NOMO-1 treated with DMSO at 0.1 percent for 48 hours (cell line): ENCODE measurements around the gene FGF14.

Source experiments
- DNase-seq: peaks from one replicate; lab custom pipeline; 2025; ENCODE audit not compliant: unreplicated experiment; lab: John Stamatoyannopoulos, UW

The FGF14 gene

DNA sequence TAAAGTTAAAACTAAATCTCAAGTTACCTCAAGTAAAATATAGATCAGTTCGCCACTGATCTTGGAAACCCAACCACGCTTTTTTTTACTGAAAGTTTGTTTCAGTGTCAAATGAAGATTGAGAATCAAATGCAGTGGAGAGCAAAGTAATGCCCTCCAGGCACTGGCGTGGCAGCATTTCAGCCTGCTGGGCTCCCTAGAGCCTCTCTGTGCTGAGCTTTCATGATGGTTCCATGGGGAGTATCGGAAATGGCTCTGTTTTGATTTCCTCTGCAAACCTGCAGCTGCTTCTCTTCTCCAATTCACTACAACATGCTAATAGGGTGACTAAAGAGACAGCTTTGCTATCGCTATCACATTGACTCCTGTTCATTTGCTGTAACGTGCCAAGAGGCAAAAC is 141.6 kb downstream of the FGF14 start:
- no peak for DNase-seq

- DNase-seq, result no peak
Measured at GRCh38 chr13:102255409-102255808, 146.4 kb downstream of the FGF14 start.

DNA sequence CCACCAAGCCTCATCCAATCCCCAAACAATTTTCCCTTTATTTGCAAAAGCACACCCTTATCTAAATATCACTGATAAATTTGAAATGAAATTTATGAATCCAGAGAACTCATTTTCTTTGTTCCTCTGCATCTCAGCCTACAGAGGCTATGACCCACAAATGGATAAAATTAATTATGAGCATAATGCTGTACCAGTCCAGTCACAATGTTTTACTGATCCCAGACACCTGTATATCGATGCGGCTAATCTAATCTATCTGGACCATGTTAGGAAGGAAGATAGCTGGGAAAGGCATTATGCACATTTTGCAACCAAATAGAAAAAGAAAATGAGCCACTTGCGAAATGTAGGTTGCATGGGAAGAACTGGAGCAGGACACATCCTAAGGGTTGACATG is 150.0 kb downstream of the FGF14 start:
- DNase-seq, result no peak

- no peak for DNase-seq
Measured at GRCh38 chr13:102250448-102250847, 151.4 kb downstream of the FGF14 start.

GRCh38 chr13:102244607-102245227 is 157.1 kb downstream of the FGF14 start:
- no peak for DNase-seq

- DNase-seq, result no peak
Measured at GRCh38 chr13:102240110-102240509, 161.7 kb downstream of the FGF14 start.

DNA sequence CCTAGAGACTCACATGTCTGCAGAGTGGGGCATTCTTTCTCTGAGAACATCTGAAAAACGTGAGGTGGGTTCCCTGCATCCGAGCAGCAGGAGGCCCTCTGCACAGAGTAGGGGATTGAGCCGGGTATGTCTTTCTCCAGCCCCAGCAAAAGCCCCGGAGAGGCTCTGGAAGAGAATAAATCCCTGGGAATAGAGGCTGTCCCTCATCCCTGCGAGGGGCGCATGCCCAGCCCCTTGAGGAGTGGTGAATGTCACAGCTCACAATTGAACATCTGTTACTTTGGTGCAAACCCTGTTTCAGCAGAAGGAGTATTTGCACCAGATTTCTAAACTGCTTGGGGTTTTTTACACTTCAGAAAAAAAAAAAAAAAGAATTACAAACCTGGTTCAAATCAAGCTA is 164.6 kb downstream of the FGF14 start:
- no peak for DNase-seq

GRCh38 chr13:102236830-102237229 is 165.0 kb downstream of the FGF14 start:
- DNase-seq, result no peak

- no peak for DNase-seq
Measured at GRCh38 chr13:102236341-102236740, 165.5 kb downstream of the FGF14 start.

DNA sequence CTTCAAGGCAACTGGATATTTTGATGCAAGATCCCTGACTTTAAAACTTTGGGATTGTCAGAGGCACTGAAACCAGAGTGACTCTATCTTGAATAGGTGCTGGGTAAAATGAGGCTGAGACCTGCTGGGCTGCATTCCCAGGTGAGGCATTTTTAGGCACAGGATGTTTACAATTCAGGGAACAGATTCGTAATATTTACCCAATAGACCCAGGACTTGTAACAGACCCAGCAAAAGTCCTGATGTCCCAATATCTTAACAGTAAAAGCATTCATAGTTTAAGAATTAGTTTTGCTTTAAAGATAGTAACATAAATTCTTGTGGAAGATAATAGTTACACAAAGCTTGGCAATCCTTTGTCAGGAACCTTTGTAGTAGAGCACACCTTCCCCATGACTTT is 166.2 kb downstream of the FGF14 start:
- no peak for DNase-seq

DNA sequence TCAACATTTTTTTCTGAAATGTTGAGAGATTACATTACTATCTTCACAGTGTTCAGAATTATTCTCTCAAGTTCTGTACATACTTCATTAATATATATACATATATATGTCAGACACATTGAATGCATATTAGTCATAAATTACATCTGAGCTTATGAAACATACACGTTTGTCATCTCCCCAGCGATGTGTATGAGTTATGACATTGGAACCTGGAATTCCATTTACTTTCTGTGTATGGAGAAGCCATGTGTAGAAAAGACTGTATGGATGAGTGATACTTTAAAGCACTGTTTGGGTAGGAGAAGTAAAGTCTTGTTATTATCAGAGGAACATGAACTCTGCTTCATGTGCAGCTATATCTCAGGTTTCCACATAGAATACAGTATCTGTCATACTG is 167.2 kb downstream of the FGF14 start:
- DNase-seq, result no peak

- DNase-seq, result no peak
Measured at GRCh38 chr13:102233566-102234208, 168.2 kb downstream of the FGF14 start.

DNA sequence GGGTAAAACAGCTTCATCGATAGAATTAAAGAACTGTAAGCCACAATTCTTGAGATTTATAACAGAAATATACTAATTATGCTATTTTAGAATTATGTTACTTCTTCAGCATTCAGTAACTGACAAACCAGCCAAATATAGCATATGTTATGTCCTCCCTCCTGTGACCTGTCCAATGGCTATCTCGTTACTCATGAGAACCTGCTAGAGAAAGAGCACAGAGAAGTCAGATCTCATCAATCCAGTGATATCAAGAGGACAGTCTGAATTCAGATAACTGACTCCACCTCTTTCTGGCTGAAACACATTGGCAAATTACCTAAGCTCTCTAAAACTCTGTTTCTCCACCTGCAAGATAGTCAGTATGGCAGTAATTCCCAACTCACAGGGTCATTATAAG is 170.4 kb downstream of the FGF14 start:
- DNase-seq, result no peak

DNA sequence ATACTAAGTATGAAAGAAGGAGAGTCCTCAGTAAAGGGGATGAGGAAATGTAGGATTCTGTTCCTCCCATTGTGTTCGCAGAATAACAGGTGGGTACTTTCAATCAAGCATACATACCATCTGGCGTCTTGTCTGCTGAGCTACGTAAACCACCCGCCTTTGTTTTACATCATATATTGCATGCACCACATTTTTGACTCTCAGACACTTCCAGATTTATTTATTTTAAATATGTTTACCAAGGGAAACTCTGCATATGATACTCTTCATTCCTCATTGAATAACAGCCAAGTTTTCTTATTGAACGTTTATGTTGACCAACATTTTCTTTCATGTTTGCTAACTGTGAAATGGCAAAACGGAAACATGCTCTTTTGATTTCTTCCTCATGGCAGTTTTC is 174.1 kb downstream of the FGF14 start:
- DNase-seq, result no peak

DNA sequence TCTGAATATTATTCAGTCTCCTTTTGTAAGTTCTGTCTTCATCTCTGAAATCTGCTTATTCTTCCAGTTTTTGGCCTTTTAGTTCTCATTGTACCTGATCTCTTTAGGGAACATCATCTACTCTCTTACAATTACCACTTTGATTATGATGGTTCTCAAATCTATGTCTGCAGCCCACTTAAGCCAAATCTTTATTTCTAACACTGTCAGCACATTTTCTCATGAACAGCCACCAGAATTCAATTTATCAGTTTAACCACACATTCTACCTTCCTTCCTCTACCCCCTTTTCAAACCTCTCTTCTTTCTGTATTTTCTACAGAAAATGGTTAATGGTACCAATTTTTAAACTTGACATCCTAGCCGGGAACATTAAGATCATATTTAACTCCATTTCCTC is 175.3 kb downstream of the FGF14 start:
- no peak for DNase-seq

DNA sequence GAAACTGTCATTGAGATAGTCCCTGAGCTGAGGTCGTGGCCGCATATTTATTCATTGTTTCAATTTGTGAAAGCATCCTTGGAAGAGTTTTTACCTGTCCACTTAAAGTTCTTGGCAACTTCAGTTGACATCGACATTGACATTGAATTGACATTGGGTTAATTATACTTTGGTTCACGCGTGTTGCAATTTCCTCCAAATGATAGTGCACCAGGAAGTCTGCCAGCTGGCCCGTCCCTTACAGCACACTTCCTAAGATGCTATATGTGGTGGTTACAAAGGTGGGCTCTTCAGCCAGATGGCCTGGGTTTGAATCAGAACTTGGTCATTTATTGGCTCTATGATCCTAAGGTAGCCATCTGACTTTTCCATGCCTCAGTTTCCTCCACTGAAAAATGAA is 176.0 kb downstream of the FGF14 start:
- DNase-seq, result no peak

DNA sequence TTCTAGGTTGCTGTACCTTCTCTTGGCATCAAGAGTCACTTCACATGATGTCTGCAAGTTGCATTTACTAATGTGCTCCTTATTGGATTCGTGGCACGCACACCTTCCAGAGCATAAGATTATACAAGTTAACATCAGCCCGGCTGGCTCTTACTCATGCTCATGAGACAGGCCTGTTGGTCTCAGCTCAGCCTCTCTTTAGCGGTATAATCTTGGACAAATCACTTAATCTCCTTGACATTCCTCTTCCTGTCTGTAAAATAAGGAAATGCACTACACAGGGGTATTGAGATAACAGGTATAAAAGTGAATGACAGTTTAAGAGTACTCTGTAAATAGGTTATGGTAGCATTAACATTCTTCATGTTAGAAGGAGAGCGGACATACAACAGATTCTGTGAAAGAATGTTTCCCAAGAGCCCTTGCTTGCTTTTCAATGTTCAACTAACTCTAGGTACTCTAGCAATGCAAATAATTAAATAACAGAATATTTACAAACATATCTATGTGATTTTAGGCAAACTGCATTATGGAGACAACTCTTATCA is 181.1 kb downstream of the FGF14 start:
- no peak for DNase-seq

GRCh38 chr13:102214956-102215355 is 186.9 kb downstream of the FGF14 start:
- no peak for DNase-seq

DNA sequence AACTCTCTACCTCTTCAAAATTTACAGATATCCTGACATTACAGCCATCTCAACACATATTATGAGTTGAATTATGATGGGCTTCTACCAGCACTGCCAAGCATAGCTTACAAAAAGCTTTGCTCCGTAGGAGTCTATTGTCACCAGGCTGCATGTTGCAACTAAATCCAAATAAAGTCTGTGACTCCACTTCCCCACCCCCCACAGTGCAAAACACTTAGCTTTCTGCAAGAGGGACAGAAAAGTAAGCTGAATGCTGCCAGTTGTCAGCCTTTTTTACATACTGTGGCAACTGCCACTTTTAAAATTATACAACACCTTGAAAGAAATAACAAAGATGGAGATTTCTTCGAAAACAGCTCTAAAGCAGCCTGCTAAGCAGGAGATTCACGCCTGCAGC is 189.1 kb downstream of the FGF14 start:
- no peak for DNase-seq

DNA sequence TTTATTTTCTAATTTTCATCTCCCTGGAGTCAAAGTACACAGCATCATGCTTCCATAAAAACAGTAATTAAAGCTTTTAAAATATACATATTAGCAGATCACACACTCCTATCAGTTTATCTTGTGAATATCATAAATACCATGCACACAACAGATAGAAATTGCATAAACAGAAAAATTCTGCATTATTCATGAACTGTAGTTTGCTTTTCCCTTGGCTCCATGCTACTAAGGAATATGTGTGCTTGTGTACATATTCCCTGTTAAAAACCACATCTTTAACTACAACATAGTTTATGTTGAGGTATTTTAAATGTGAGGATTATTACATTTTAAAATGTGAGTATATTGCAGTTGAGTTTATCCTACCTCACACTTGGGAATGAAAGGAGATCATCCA is 193.5 kb downstream of the FGF14 start:
- no peak for DNase-seq

GRCh38 chr13:102207680-102208342 is 194.0 kb downstream of the FGF14 start:
- no peak for DNase-seq

DNA sequence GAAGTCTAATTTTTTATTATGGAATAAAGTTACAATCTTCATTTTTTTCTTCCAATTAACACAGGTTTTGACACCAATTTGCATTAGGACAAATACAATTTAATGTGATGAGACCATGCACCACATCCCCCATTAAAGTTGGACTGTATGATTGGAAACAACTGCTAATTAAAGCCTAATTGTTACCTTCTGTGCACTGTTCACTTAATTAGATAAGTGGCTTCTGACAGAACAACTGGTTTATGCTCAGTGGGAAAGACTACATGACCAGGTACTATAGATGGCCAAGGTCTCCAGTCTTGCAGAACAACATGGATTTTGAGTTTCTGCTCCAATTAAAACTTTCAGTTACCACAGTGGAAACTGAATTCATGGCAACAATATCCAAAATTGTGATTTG is 198.1 kb downstream of the FGF14 start:
- no peak for DNase-seq
